ENCODE data around the gene SPO11.

DNA sequence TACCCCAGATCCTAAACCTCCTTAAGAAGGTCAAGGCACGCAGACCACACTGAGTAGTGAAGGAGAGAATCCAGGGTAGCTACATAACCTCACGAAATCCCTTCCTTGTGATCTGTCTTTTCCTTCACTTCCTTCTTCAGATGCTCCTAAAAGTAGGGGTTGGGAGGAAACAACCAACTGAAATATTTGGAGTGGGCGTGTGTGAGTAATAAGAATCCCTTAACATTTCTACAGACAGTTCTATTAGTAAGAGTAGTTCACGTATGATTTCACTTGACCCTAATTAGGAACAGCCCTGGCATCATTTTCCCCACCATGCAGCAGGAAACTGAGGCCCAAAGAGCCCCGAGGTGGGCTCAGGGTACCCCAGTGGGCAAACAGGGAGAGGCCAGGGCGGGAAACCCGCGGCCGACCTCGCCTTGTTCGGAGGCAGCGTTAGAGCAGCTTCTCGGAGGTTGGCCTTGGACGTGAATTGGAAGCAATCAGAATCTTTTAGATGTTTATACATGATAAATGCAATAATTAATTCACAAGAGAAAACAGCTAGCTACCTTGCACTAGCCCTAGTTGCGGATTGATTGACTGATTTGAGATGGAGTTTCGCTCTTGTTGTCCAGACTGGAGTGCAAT lies 20.6 kb downstream of the SPO11 start:
- TF ChIP-seq FOXA1 (IDR thresholded peaks at IDR 0.05) (no peak), SP1 (IDR thresholded peaks at IDR 0.05) (no peak), ELF4 (IDR thresholded peaks at IDR 0.05) (no peak), ZNF384 (IDR thresholded peaks at IDR 0.05) (no peak)
- TF ChIP-seq, protein P1, sequence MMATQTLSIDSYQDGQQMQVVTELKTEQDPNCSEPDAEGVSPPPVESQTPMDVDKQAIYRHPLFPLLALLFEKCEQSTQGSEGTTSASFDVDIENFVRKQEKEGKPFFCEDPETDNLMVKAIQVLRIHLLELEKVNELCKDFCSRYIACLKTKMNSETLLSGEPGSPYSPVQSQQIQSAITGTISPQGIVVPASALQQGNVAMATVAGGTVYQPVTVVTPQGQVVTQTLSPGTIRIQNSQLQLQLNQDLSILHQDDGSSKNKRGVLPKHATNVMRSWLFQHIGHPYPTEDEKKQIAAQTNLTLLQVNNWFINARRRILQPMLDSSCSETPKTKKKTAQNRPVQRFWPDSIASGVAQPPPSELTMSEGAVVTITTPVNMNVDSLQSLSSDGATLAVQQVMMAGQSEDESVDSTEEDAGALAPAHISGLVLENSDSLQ (IDR thresholded peaks at IDR 0.05): no peak

Data from HEK293T (cell line).